Suprapubic skin (tissue), 3 donors: ENCODE data around the gene IMMP2L.

Experiments
- POLR2A ChIP-seq, 2 donors: fragments of 450-650 bp; IDR thresholded peaks; one replicate each; pipeline ENCODE4 v1.6.1; 2017; ENCODE audit warnings: antibody characterized with exemption in 2 of 2, mild to moderate bottlenecking in 2 of 2, moderate library complexity in 2 of 2
- TF ChIP-seq, protein P1 (sequence below), 2 donors: fragments of 200-600 bp in 1 of 2; fragments of 450-650 bp in 1 of 2; sonication (generic) in 1 of 2; IDR thresholded peaks; one replicate each; pipeline ENCODE4 v1.5.1; 2016 to 2019; ENCODE audit warnings: antibody characterized with exemption in 2 of 2, mild to moderate bottlenecking in 1 of 2, moderate library complexity in 1 of 2

DNA sequence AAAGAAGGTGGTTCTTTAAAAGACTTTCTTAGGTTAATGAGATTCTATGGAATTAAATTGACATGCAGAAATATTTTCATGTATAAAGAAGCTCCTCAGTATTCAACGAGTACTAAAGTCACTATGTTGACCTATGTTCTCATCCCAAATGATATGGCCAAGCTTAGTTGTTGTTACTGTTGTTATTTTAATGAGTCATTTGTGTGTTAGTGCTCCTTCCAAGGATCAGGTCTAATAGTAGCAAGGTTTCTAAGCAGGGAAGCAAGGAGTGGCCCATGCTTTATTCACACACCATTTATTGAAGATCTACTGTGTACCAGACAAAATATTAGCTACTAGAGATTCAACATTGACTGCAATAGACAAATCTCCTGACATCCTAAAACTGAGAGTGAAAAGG is 429.5 kb downstream of the IMMP2L start:
- TF ChIP-seq POLR2A (IDR thresholded peaks at IDR 0.05), result no peak
- TF ChIP-seq, protein P1, sequence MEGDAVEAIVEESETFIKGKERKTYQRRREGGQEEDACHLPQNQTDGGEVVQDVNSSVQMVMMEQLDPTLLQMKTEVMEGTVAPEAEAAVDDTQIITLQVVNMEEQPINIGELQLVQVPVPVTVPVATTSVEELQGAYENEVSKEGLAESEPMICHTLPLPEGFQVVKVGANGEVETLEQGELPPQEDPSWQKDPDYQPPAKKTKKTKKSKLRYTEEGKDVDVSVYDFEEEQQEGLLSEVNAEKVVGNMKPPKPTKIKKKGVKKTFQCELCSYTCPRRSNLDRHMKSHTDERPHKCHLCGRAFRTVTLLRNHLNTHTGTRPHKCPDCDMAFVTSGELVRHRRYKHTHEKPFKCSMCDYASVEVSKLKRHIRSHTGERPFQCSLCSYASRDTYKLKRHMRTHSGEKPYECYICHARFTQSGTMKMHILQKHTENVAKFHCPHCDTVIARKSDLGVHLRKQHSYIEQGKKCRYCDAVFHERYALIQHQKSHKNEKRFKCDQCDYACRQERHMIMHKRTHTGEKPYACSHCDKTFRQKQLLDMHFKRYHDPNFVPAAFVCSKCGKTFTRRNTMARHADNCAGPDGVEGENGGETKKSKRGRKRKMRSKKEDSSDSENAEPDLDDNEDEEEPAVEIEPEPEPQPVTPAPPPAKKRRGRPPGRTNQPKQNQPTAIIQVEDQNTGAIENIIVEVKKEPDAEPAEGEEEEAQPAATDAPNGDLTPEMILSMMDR (IDR thresholded peaks at IDR 0.05), result no peak
